Upper lobe of right lung (tissue), 1 donor: ENCODE results near the gene CLEC16A. TPM values are rescaled to one million over a fixed set of nuclear protein-coding genes. Genes with fewer than 3 reads are reported as not detected.

Experiments used
- ATAC-seq: fragments of 200-7000 bp; cut with Tn5 transposase; one replicate; pipeline ENCODE4 v1.9.1; 2020; ENCODE audit warnings: mild to moderate bottlenecking, moderate library complexity
- DNase-seq: peaks from one replicate; pipeline ENCODE4 v3.0.0-alpha.2; 2020
- H3K27ac ChIP-seq: fragments of 200-600 bp; one replicate; pipeline ENCODE4 v1.8.0; 2022
- H3K27me3 ChIP-seq: fragments of 200-600 bp; one replicate; pipeline ENCODE4 v1.8.0; 2022; ENCODE audit warnings: mild to moderate bottlenecking
- H3K36me3 ChIP-seq: fragments of 200-600 bp; one replicate; pipeline ENCODE4 v1.8.0; 2022
- H3K4me1 ChIP-seq: fragments of 200-600 bp; one replicate; pipeline ENCODE4 v1.8.0; 2022
- H3K4me3 ChIP-seq: fragments of 200-600 bp; one replicate; pipeline ENCODE4 v1.8.0; 2022; ENCODE audit warnings: mild to moderate bottlenecking
- H3K9me3 ChIP-seq: fragments of 200-600 bp; one replicate; pipeline ENCODE4 v1.8.0; 2022
- CTCF ChIP-seq: fragments of 200-600 bp; IDR thresholded peaks from one replicate; pipeline ENCODE4 v1.8.0; 2022; ENCODE audit warnings: antibody characterized with exemption
- intact Hi-C: fragments of 100-400 bp; cut with DNase I; formaldehyde crosslinking; loops from one replicate; pipeline ENCODE4 v1.11.0; 2022
- total RNA-seq: library from RNA; stranded (reverse); fragmentation: NEBNext Ultra II Directional; extraction: Animal tissue kit (Norgen Biotek cat#: 25700); gene quantifications from one replicate; pipeline ENCODE4 v1.2.1, GENCODE V29; 2021
- donor health status: DM: no; HTN: yes; CAD: no; lungs with severe emphysema.

Gene CLEC16A
- total RNA-seq, 1 donor from 2014 or later: 36.9 TPM

GRCh38 chr16:11231367-11231970 lies 287.1 kb downstream of the CLEC16A start:
- intact Hi-C loops: no loop called here
- no peaks in the 10 kb centered on the region for H3K9me3 ChIP-seq
- H3K27me3 ChIP-seq: no peaks in the 10 kb centered on the region
- H3K27ac ChIP-seq: no peak overlapping the region
- DNase-seq (no peak), ATAC-seq (no peak)
- peaks cover 12% of the 10 kb centered on the region for H3K4me1 ChIP-seq
- H3K36me3 ChIP-seq: no peaks in the 10 kb centered on the region
- no peak overlapping the region for H3K4me3 ChIP-seq
- TF ChIP-seq CTCF: no peak

Other genes starting within 250 kb of the CLEC16A start
- not detected for gene TEKT5, start 249.6 kb upstream of the CLEC16A start, total RNA-seq
- 33.7 TPM for gene NUBP1, start 200.7 kb upstream of the CLEC16A start, total RNA-seq
- gene TVP23A, start 125.8 kb upstream of the CLEC16A start, total RNA-seq: 0.69 TPM
- 78.9 TPM for gene CIITA, start 67.4 kb upstream of the CLEC16A start, total RNA-seq
- gene DEXI, start 2.1 kb upstream of the CLEC16A start, total RNA-seq: 36.3 TPM